T47D (cell line): Measurements from ENCODE around the gene MCF2L2.
"Not testable (repeated sequence)": the region's sequence is repeated elsewhere in the genome, so short reads cannot be mapped to it uniquely, and the experiment has no call there.

Source experiments
- DNase-seq, 2 experiments: peaks; one replicate each; pipeline versions ENCODE4 v3.0.0 to v3.0.0-alpha.2; 2011 to 2012; ENCODE audit warnings: low read depth in 1 of 2, low spot score in 1 of 2
- JUND ChIP-seq: IDR thresholded peaks from 2 replicates; pipeline ENCODE4 v1.6.1; 2012; ENCODE audit warnings: low read depth
- in situ Hi-C: cut with HindIII; loops from 2 replicates; pipeline ENCODE4 v1.10.0; 2016; ENCODE audit warnings: low sequenced_read_pairs, low pct_unique_long_range_greater_than_20kb

MCF2L2 gene

DNA sequence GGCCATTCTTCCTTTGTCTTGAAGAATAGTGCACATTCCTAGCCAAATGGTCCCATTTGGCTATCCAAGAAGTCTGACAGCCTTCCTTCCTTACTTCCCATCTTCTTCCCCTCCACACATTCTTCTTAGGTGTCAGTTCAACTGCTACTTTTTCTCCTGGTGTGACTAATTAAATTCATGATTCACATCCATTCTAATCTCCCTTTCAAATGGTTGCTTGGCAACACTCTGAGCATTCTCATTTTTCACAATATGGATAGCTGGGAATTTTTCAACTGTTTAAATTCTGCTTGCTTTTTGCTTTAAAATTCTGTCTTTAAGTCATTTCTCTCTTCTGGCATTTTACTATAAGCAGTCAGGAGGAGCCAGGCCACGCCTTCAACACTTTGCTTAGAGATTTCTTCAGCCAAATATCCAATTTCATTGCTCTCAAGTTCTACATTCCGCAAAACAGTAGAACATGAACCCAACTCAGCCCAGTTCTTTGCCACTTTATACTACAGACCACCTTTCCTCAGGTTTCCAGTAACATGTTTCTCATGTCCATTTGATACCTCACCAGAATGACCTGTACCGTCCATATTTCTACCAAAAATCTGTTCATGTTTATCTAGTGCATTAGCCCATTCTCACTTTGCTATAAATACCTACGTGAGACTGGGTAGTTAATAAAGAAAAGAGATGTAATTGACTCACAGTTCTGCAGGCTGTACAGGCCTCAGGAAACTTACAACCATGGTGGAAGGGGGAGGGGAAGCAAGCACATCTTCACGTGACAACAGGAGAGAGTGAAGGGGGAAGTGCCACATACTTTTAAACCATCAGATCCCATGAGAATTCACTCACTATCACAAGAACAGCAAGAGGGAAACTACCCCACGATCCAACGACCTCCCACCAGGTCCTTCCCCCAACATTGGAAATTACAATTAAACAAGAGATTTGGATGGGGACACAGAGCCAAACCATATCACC, 31.9 kb upstream of the MCF2L2 start:
- in situ Hi-C loops = no loop called here
- DNase-seq = no peak
- no peak for TF ChIP-seq JUND

DNA sequence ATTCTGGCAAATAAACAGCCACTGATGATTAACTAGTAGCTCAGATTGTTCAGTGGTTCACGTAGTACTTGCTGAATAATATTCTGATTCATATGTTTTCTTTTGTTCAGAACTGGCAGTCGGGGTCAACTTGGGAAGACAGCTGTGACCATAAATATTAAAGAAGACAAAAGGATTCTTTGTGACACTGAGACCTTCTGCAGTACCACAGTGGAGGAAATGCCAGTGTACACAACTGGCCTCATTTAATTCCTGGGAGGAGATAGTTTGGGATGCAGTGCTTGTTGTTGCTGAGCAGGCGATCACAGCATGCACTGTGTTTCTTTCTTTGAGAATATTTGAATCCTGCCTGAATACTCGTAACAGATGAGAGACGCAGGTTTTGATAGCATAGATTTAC, 26.7 kb upstream of the MCF2L2 start:
- no peak for DNase-seq
- no peak for TF ChIP-seq JUND
- in situ Hi-C loops = no loop called here

DNA sequence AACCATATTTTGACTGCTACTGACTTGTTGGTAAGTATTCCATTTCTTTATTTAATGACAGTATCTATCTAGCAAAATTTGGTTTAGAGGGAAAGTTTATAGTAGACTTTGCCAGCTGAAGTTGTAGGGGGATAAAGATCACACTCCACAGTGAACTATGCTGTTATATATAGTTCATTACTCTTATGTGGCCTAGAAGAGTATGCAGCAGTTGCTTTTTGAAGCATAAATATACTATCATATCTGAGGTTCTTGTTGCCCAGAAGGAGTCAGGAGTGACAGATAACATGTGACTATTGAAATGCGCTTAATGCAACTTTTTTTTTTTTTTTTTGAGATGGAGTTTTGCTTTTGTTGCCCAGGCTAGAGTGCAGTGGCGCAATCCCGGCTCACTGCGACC, 25.6 kb upstream of the MCF2L2 start:
- TF ChIP-seq JUND = no peak
- in situ Hi-C loops = no loop called here
- no peak for DNase-seq

DNA sequence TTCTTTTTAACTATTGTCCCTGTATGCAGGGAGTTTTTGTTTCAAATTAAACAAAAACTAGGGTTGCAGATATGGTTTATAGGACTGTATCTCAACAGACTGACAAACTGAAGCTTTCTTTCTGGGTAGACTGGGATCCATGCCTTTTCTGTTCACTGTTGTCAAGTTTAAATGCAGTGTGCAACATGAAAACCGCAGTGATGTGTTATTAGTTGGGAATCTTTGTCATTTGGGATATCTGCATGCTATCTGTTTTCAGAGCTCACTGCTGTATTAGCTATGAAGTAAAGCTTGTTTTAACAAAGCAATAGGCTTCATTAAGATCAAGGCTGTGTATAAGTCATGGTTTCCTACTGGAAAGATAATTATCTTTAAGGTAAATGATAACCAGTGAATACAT, 21.4 kb upstream of the MCF2L2 start:
- in situ Hi-C loops = no loop called here
- no peak for TF ChIP-seq JUND

DNA sequence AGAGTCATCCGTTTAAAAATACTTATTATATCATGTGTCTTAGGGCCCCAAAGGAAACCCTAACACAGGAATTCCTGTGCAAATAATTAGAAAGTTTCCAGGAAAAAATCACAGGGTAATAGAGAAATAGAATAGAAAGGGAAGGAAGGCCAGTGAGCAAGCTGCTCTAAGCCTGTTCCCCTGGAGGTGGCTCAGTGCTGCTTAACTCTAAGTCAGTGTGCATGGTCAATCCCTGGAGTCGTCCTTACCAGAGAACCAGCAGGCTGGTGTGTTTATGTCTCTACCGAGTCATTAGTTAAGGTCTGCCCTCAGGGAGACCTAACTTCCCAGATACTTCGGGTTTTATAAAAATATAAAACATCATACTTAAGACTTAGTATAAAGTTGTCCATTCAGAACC, 21.0 kb upstream of the MCF2L2 start:
- no peak for TF ChIP-seq JUND
- in situ Hi-C loops = no loop called here
- DNase-seq = peak in 1 of 2 experiments; percentile 35

More for the DNA sequence above, 21.4 kb upstream of the MCF2L2 start:
- DNase-seq = no peak

DNA sequence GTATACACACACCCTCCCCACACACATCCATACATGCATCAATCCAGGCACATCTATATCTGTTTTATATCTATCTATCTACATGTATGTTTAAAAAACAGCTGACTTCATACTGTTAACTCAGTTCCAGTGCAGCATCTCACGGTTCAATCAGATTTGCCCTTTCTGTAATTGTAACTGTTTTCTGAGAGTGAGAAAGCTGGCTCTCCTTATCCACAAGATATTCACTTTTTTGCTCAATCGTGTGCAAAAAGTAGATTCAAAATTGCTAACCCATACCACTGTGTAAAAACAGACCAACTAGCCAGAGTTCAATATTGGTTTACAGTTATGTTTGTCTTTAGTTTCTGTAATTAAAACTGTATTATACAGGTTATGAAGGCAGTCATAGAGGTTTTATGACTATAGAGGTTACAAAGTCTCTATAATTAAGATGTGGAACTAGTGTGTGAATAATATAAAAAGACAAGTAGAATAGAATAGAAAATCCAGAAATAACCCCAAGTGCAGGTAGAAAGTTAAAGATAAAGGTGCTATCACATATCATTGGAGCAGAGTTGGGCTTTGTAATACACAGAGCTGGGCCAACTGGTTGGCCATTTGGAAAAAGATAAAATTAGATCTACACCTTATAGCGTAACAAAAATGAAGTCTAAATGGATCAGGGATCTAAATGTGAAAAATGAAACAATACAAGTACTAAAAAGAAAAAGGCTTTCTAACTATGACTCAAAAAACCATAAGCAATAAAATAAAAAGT, 20.1 kb upstream of the MCF2L2 start:
- in situ Hi-C loops = no loop called here
- no peak for DNase-seq
- TF ChIP-seq JUND = no peak

DNA sequence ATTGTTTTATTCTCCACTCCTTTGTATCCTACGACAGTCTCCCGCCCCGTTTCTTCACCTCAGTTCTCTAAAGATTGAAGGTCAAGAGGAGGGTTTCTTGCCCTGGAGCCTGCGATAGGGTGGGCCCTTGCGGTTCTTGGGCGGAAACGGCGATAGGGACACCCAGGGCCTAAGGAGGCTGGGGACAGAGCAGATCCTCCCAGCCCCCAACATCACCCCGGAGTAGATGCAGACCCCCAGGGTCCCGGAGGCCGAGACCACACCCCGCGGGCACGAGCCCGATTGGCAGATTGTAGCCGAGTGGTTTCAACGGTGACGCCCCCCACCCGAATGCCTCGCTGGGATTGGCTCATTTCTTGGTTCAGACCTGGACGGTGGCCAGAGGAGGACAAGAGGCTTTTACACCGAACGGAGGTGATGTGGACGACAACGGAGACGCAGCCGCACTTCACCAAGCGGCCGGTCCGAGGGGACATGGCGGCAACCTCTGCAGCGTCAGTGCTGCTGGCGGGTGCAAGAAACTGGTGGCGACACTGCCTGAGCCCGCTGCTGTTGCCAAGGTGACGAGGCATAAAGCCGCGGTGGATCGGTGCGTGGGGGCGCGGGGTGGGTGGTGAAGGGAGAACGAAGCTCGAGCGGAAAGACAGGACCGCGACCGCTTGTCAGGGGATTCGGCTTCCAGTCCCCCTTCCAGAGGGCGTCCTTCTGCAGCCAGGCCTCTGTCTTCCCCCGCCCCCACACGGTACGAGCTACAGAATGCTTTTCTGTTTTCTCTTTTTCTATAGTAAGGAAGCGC, 19.0 kb upstream of the MCF2L2 start:
- in situ Hi-C loops = no loop called here

DNA sequence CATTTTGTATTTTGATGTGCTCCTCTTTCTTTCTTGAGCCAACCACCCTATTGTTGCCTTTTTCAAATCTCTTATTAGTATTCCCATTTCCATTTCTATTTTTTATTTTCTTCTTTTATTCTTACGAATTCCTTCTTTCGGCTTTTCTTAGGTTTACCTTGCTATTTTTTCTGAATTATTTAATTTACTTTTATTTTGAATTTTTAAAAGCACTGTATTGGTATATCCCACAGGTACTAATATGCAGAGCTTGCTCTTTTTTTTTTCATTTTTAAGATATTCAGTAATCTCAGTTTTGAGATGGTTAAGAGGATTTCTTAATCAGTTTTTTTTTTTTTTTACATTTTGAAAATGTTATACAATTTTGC, 18.4 kb upstream of the MCF2L2 start:
- TF ChIP-seq JUND = no peak
- in situ Hi-C loops = no loop called here

More for the DNA sequence above, 19.0 kb upstream of the MCF2L2 start:
- DNase-seq = peak; percentile 88 to 95
- no peak for TF ChIP-seq JUND

DNA sequence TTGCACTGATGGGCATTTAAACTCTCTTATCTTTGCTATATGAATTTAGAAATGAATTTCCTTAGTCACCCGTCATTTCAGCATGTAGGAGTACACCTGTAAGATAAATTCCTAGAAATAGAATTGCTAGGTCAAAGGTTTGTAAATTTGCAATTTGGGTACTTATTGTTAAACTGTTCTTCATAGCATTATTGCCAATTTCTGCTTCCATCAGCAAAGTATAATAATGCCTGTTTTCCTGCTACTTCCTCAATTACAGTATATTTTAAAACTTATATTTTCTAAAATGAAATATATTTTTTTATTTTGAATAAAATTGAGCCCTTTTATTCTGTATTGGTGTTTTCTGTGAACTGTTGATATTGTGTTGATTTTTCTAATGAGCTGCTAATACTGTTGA, 16.3 kb upstream of the MCF2L2 start:
- no peak for TF ChIP-seq JUND
- no peak for DNase-seq
- in situ Hi-C loops = no loop called here

More for the DNA sequence above, 18.4 kb upstream of the MCF2L2 start:
- DNase-seq = no peak

DNA sequence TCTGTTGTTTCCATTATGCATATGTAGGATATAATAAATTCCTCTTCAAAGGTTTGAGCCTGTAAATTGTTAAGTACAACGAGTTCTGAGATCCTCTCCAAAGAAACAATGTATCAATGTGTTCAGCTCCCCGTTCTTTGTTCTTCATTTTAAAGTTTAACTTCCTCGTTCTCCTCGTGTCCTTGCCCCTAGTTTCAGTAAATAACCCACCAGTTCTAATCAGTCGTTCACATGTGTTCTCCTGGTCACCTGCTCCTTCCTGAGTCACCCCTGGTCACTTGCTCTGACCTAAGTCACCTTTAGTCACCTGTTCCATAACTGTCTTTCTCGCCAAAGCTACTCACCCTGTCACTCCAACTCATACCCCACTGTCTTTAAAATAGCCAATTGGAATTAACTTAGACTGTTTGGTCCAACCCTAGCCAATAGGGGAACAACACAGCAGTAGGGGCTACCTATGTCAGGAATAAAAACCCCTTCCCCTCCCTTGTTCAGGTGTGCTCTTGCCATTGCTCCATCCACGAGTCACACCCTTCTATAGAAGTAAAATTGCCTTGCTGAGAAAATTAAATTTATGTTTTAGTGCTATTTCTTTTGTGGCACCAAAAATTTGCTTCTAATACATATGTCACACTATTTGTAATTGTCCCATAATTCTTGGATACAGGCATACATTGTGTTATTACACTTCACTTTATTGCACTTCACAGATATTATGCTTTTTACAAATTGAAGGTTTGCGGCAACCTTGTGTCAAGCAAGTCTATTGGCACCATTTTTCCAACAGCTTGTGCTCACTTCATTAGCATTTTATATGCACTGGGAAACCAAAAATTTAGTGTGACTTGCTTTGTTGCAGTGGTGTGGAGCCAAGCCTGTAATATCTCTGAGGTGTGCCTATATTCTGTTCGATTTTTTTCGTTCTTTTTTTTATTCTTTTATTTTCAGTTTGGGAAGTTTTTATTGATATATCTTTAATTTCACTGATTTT, 15.3 kb upstream of the MCF2L2 start:
- in situ Hi-C loops = no loop called here
- no peak for DNase-seq
- TF ChIP-seq JUND = no peak

DNA sequence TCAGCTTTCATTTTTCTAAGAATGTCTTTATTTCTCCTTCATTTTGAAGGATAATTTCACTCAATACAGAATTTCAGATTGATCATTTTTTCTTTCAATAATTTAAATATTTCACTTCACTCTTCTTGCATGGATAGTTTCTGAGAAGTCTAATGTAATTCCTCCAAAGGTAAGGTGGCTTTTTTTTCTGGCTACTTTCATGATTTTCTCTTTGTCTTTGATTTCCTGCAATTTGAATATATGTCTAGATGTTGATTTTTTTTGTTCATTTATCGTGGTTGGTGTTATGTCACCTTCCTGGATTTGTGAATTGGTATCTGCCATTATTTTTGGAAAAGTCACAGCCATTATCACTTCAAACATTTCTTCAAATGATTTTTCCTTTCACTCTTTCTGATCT, 14.6 kb upstream of the MCF2L2 start:
- in situ Hi-C loops = no loop called here
- no peak for TF ChIP-seq JUND
- no peak for DNase-seq

DNA sequence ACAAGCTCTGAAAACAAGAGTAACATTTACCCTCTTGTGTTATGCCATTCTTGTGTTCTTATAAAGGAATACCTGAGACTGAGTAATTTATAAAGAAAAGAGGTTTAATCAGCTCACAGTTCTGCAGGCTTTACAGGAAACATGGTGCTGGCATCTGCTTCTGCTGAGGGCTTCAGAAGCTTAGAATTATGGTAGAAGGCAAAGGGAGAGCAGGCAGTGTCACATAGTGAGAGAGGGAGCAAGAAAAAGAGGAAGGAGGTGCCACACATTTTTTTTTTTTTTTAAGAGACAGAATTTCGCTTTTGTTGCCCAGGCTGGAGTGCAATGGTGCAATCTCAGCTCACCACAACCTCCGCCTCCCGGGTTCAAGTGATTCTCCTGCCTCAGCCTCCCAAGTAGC, 12.1 kb upstream of the MCF2L2 start:
- in situ Hi-C loops, DNase-seq: not testable (repeated sequence)
